Neural cell (in vitro differentiated cells): ENCODE measurements around the gene TRIM68.

Experiments
- CTCF ChIP-seq: fragments of 450-650 bp; IDR thresholded peaks from 2 replicates; pipeline ENCODE4 v1.5.1; 2014; ENCODE audit warnings: antibody characterized with exemption, mild to moderate bottlenecking, moderate library complexity; ENCODE audit not compliant: poor library complexity, severe bottlenecking
- EP300 ChIP-seq: fragments of 450-650 bp; conservative IDR thresholded peaks from 2 replicates; pipeline ENCODE4 v1.6.1; 2014; ENCODE audit warnings: antibody characterized with exemption, mild to moderate bottlenecking, moderate library complexity; ENCODE audit not compliant: poor library complexity, severe bottlenecking
- EZH2 ChIP-seq: fragments of 200-600, 300-800 bp; shearing (Covaris generic), sonication (generic); IDR thresholded peaks from 2 replicates; pipeline ENCODE4 v1.6.1; 2014; ENCODE audit warnings: antibody characterized with exemption, low read length, borderline replicate concordance, mild to moderate bottlenecking; ENCODE audit not compliant: insufficient read depth, poor library complexity, severe bottlenecking
- POLR2AphosphoS5 ChIP-seq: IDR thresholded peaks from 2 replicates; pipeline ENCODE4 v1.6.1; 2012
- RAD21 ChIP-seq: fragments of 450-650 bp; conservative IDR thresholded peaks from 2 replicates; pipeline ENCODE4 v1.6.1; 2014; ENCODE audit warnings: antibody characterized with exemption, mild to moderate bottlenecking, moderate library complexity
- REST ChIP-seq: IDR thresholded peaks from 2 replicates; pipeline ENCODE4 v1.6.1; 2012; ENCODE audit warnings: borderline replicate concordance
- SMC3 ChIP-seq: fragments of 450-650 bp; conservative IDR thresholded peaks from 2 replicates; pipeline ENCODE4 v1.6.1; 2014; ENCODE audit warnings: antibody characterized with exemption, mild to moderate bottlenecking, moderate library complexity; ENCODE audit not compliant: poor library complexity
- TAF1 ChIP-seq: IDR thresholded peaks from 2 replicates; pipeline ENCODE4 v1.6.1; 2012; ENCODE audit warnings: low read depth

GRCh38 chr11:4605057-4605456 is 3.0 kb downstream of the TRIM68 start:
- no peak for TF ChIP-seq SMC3
- no peak for TF ChIP-seq CTCF
- no peak for TF ChIP-seq TAF1
- TF ChIP-seq RAD21, result no peak
- no peak for TF ChIP-seq REST
- TF ChIP-seq EP300, result no peak
- no peak for TF ChIP-seq POLR2AphosphoS5
- TF ChIP-seq EZH2, result no peak
